Hepatocyte (in vitro differentiated cells): ENCODE results near the gene HOXC11. TPM values are rescaled to one million over a fixed set of nuclear protein-coding genes. Genes with fewer than 3 reads are reported as not detected.

Experiments
- DNase-seq: peaks from one replicate; pipeline ENCODE4 v3.0.0-alpha.2; 2016; ENCODE audit warnings: low spot score
- H2AFZ ChIP-seq: fragments of 200-600 bp; sonication (generic); 2 replicates; pipeline ENCODE4 v1.6.0; 2016; ENCODE audit warnings: antibody characterized with exemption, mild to moderate bottlenecking
- H3K27ac ChIP-seq: fragments of 200-600 bp; sonication (generic); 2 replicates; pipeline ENCODE4 v1.5.1; 2016; ENCODE audit warnings: mild to moderate bottlenecking
- H3K27me3 ChIP-seq: fragments of 200-600 bp; sonication (generic); 2 replicates; pipeline ENCODE4 v1.6.1; 2016
- H3K36me3 ChIP-seq: fragments of 200-600 bp; sonication (generic); replicated peaks from 2 replicates; pipeline ENCODE4 v1.5.1; 2016; ENCODE audit warnings: low read depth; ENCODE audit not compliant: insufficient read depth
- H3K4me1 ChIP-seq: fragments of 200-600 bp; sonication (generic); 2 replicates; pipeline ENCODE4 v1.5.1; 2016; ENCODE audit warnings: mild to moderate bottlenecking, moderate library complexity; ENCODE audit not compliant: insufficient read depth
- H3K4me2 ChIP-seq: fragments of 200-600 bp; sonication (generic); 2 replicates; pipeline ENCODE4 v1.6.0; 2016
- H3K4me3 ChIP-seq: fragments of 200-600 bp; sonication (generic); 2 replicates; pipeline ENCODE4 v1.5.1; 2016; ENCODE audit warnings: mild to moderate bottlenecking
- H3K79me2 ChIP-seq: fragments of 200-600 bp; sonication (generic); 2 replicates; pipeline ENCODE4 v1.6.0; 2017; ENCODE audit warnings: mild to moderate bottlenecking
- H3K9me2 ChIP-seq: fragments of 200-600 bp; sonication (generic); replicated peaks from 2 replicates; pipeline ENCODE4 v1.6.0; 2017; ENCODE audit warnings: mild to moderate bottlenecking; ENCODE audit not compliant: insufficient read depth
- H3K9me3 ChIP-seq: fragments of 200-600 bp; sonication (generic); 2 replicates; pipeline ENCODE4 v1.5.1; 2016; ENCODE audit warnings: low read depth, mild to moderate bottlenecking
- H4K20me1 ChIP-seq: fragments of 200-600 bp; sonication (generic); 2 replicates; pipeline ENCODE4 v1.6.0; 2016; ENCODE audit warnings: mild to moderate bottlenecking; ENCODE audit not compliant: insufficient read depth, poor library complexity, severe bottlenecking
- EZH2 ChIP-seq: fragments of 200-600 bp; sonication (generic); IDR thresholded peaks from 2 replicates; pipeline ENCODE4 v1.6.1; 2016; ENCODE audit warnings: antibody characterized with exemption, mild to moderate bottlenecking, borderline replicate concordance
- EZH2phosphoT487 ChIP-seq: fragments of 200-600 bp; sonication (generic); IDR thresholded peaks from one replicate; pipeline ENCODE4 v1.6.1; 2018; ENCODE audit warnings: antibody characterized with exemption, mild to moderate bottlenecking, low read depth, moderate library complexity; ENCODE audit not compliant: unreplicated experiment, severe bottlenecking
- WGBS: methylation state at CpG from one replicate; pipeline ENCODE4 v1.1.6; 2016; ENCODE audit warnings: low lambda C conversion rate; ENCODE audit errors: missing lambda C conversion rate; 5-methylcytosine and 5-hydroxymethylcytosine counted together
- polyA plus RNA-seq: library from polyadenylated mRNA; unstranded; fragments of >200 nt; fragmentation: Nextera tagmentation; extraction: Ambion mirVana; gene quantifications from 2 replicates; pipeline ENCODE4 v1.2.1, GENCODE V29; 2016
- total RNA-seq: library from RNA; depleted of rRNA; stranded (reverse); fragments of >200 nt; gene quantifications from 2 replicates; pipeline ENCODE4 v1.2.3, GENCODE V29; 2014
- TF ChIP-seq, protein P1 (sequence below): fragments of 200-600 bp; sonication (generic); IDR thresholded peaks from 2 replicates; pipeline ENCODE4 v1.5.1; 2016; ENCODE audit warnings: antibody characterized with exemption, mild to moderate bottlenecking; ENCODE audit not compliant: poor library complexity

The HOXC11 gene
- total and polyA plus RNA-seq, 2 experiments from 2014 or later = 0.63 to 1.3 TPM

DNA sequence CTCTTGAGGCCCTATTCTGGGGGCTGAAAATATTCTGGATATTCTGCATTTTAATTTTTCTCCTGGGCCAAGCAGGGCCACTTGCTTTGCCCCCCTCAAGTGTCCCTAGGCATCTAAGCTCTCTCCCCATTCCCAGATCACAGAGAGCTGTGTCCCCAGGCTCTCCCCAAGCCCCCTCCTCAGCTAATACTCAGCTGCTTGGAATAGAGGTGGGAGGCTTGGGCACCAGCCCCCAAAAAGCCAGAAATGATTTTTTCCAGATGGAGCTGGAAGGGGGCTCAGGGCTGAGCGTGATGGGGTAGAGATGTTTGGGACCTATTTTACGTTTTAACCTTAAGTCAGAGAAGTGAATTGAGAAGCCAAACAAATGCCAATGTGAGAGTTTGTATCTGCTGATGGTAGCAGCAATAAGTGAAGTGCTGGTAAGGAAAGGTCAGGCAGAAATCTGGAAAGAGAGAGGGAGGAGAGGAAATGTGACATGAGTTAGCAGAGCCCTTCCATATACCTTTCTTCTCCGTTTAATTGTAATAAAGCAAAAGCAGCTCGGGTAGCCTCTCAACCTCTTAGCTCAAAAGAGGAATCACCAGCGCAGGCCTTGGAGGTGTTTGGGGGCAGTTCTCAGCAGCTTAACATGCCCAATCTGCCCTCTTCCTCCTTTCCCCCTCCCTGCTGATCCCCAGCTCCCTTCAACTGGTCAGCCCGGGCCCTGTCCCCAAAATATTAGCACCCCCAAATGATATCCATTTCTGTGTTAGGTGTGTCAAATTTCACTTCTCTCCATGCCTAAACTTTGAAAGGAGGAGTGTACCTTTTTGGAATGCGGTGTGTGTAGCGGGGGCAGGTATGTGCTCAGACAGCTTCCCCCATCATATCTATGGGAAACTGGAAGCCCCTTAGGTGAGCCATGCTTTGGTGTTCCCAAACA lies 50.3 kb downstream of the HOXC11 start:
- peak; percentile 36 for TF ChIP-seq EZH2
- TF ChIP-seq EZH2phosphoT487 = no peak
- 25% methylated on average over 8 of the region's 8 CpGs for WGBS
- Histone ChIP-seq H3K27ac (no peak overlapping the region), H3K36me3 (no peaks in the 10 kb centered on the region), H3K4me3 (no peak overlapping the region), H2AFZ (no peak overlapping the region), H3K9me2 (no peaks in the 10 kb centered on the region), H3K9me3 (no peaks in the 10 kb centered on the region), H3K4me2 (peak overlapping the region; percentile 70), H4K20me1 (no peaks in the 10 kb centered on the region), H3K4me1 (peaks cover 27% of the 10 kb centered on the region), H3K79me2 (peaks cover 67% of the 10 kb centered on the region), H3K27me3 (peaks cover 95% of the 10 kb centered on the region)
- DNase-seq = no peak

DNA sequence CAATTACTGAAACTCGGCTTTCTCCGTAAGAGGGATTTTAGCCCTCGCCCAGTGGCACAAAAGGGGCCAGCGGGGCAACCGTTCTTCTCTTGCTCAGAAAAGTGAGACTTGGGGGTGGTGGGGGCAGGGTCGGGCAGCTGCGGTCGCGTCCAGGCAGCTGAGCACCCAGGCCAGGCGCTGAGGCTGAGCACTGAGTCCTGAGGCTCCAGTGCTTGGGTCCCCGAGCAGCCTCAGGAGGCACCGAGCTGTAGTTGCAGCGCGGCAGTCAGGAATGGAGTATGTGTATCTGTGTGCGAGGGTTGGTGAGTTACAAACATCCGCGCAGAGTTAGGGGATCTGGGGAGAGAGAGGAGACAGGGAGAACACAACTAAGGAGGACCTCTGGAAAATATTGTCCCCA lies 51.2 kb downstream of the HOXC11 start:
- Histone ChIP-seq H3K36me3 (no peaks in the 10 kb centered on the region), H4K20me1 (no peaks in the 10 kb centered on the region), H3K27ac (no peak overlapping the region), H3K9me2 (no peaks in the 10 kb centered on the region), H3K4me1 (peaks cover 29% of the 10 kb centered on the region), H3K79me2 (peaks cover 62% of the 10 kb centered on the region), H3K9me3 (no peaks in the 10 kb centered on the region), H3K4me2 (peak overlapping the region; percentile 70), H2AFZ (no peak overlapping the region), H3K4me3 (no peak overlapping the region), H3K27me3 (peaks cover 97% of the 10 kb centered on the region)
- WGBS = 12% methylated on average over 17 of the region's 17 CpGs
- TF ChIP-seq EZH2phosphoT487 (peak; percentile 34), EZH2 (no peak)
- no peak for DNase-seq

DNA sequence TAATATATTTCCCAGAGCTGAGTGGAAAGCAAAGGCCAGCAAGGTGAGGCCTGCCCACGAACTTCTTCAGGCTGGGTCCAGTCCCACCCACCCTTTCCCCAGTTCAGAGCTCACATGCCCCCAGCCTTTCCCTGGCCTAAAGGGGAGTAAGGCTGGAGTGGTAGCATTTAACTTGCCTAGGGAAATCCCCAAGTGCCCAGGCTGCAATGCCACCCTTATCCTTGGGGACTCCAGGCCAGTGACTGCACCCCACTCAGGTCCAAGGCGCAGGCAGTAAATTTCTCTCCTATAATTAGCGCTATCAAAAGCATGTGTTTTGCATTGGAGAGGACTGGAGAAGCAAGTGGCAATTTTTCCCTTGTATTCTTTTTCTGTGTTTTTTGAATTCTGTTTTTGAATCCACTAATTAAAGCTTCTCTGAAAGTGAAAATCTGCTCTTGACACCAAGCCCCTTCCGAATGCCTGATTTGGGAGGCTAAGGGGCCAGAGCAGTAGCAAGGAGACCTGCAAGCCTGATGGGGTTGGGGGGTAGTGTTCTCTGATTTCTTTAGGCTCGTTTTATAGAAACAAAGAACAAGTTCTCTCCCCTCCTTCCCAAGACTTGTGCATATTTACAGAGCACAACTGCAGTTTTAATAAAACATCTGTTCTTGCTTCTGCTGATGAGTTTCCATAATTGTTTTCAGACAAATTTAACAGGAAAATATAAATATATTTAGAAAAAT lies 51.8 kb downstream of the HOXC11 start:
- TF ChIP-seq EZH2 (no peak), EZH2phosphoT487 (no peak)
- TF ChIP-seq, protein P1, sequence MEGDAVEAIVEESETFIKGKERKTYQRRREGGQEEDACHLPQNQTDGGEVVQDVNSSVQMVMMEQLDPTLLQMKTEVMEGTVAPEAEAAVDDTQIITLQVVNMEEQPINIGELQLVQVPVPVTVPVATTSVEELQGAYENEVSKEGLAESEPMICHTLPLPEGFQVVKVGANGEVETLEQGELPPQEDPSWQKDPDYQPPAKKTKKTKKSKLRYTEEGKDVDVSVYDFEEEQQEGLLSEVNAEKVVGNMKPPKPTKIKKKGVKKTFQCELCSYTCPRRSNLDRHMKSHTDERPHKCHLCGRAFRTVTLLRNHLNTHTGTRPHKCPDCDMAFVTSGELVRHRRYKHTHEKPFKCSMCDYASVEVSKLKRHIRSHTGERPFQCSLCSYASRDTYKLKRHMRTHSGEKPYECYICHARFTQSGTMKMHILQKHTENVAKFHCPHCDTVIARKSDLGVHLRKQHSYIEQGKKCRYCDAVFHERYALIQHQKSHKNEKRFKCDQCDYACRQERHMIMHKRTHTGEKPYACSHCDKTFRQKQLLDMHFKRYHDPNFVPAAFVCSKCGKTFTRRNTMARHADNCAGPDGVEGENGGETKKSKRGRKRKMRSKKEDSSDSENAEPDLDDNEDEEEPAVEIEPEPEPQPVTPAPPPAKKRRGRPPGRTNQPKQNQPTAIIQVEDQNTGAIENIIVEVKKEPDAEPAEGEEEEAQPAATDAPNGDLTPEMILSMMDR = no peak
- Histone ChIP-seq H3K9me2 (no peaks in the 10 kb centered on the region), H3K4me3 (no peak overlapping the region), H3K4me2 (peak overlapping the region; percentile 70), H3K36me3 (no peaks in the 10 kb centered on the region), H3K79me2 (peaks cover 59% of the 10 kb centered on the region), H3K27me3 (peaks cover 94% of the 10 kb centered on the region), H3K9me3 (no peaks in the 10 kb centered on the region), H4K20me1 (no peaks in the 10 kb centered on the region), H3K27ac (no peak overlapping the region), H3K4me1 (peaks cover 29% of the 10 kb centered on the region), H2AFZ (no peak overlapping the region)
- 39% methylated on average over 5 of the region's 5 CpGs for WGBS
- DNase-seq = no peak

DNA sequence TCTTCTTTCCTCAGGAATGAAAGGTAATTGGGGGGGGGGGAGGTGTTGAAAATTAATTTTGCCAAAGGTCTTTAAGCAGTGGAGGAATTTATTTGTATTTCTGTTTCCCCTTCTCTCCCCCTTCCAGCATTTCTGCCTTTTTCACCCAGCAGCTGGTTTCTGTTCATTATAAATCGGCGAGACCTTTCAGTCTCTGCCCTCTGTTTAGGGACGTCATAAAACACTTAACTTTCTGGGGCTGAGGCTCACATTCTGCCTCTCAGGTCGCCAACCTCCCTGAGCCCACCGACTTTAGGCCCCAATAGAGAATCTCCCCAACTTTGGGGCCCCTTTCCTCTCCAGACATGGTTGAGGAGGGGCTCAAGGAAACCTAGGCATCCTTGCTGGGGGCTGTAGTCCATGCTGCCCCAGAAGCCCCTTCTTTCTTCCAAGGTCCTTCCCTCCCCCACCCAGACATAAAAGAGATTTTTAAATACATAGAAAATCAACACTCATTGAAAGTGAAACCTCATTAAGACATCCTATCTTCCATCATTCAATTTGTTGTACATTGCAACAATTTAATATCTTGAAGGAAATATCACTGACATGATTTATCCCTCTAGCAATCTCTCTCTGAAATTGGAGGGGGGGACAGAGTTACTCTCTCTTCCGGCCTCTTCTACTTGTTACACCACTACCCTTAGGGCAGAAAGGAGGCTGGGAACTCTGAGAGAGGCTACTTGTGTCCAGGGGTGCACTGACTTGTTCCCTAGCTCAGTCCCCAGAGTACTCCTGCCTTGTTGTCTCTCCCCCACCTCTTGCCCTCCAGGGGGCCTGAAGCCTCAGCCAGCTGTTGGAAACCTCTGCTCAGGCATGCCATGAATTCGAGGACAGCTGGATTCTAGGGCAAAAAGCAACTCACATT lies 52.8 kb downstream of the HOXC11 start:
- Histone ChIP-seq H3K9me3 (no peaks in the 10 kb centered on the region), H2AFZ (no peak overlapping the region), H3K4me3 (no peak overlapping the region), H4K20me1 (no peaks in the 10 kb centered on the region), H3K27ac (peak overlapping the region; percentile 47), H3K4me1 (peaks cover 35% of the 10 kb centered on the region), H3K27me3 (peaks cover 94% of the 10 kb centered on the region), H3K4me2 (peak overlapping the region; percentile 60), H3K9me2 (no peaks in the 10 kb centered on the region), H3K79me2 (peaks cover 53% of the 10 kb centered on the region), H3K36me3 (no peaks in the 10 kb centered on the region)
- no peak for DNase-seq
- 11% methylated on average over 7 of the region's 7 CpGs for WGBS
- TF ChIP-seq EZH2phosphoT487 = no peak
- TF ChIP-seq, protein P1 = no peak
- TF ChIP-seq EZH2 = no peak
